Stimulated activated naive CD8-positive, alpha-beta T cell treated with anti-CD3 and anti-CD28 coated beads, Interleukin-15, Interleukin-2, amounts not matched to agents 100 U/mL and 50 U/mL, for 24 hours (primary cell): ENCODE measurements around the gene RPTOR.

Experiments used
- ATAC-seq: fragments of 150-1000 bp; cut with Tn5 transposase; one replicate; pipeline ENCODE4 v1.10.0; 2021
- DNase-seq: peaks from one replicate; pipeline ENCODE4 v3.0.0; 2021

RPTOR gene

GRCh38 chr17:80961541-80962330 is 417.1 kb downstream of the RPTOR start:
- ATAC-seq, result no peak

GRCh38 chr17:80962356-80963329 is 418.0 kb downstream of the RPTOR start:
- ATAC-seq, result no peak
- DNase-seq, result no peak

More at GRCh38 chr17:80961541-80962330, 417.1 kb downstream of the RPTOR start:
- no peak for DNase-seq

GRCh38 chr17:80963812-80964543 is 419.3 kb downstream of the RPTOR start:
- ATAC-seq (no peak), DNase-seq (no peak)

GRCh38 chr17:80964544-80964856 is 419.9 kb downstream of the RPTOR start:
- ATAC-seq (no peak), DNase-seq (no peak)

GRCh38 chr17:80964859-80965580 is 420.4 kb downstream of the RPTOR start:
- ATAC-seq (no peak), DNase-seq (no peak)

GRCh38 chr17:80965606-80966005 is 421.0 kb downstream of the RPTOR start:
- ATAC-seq, result no peak
- DNase-seq, result no peak

GRCh38 chr17:80967404-80967872 is 422.8 kb downstream of the RPTOR start:
- ATAC-seq, result no peak
- no peak for DNase-seq

- ATAC-seq (no peak), DNase-seq (no peak)
Observed at GRCh38 chr17:80968602-80969029, 424.0 kb downstream of the RPTOR start.

- ATAC-seq (no peak), DNase-seq (no peak)
Observed at GRCh38 chr17:80969030-80969673, 424.5 kb downstream of the RPTOR start.

GRCh38 chr17:80969674-80970043 is 425.0 kb downstream of the RPTOR start:
- DNase-seq (no peak), ATAC-seq (no peak)

GRCh38 chr17:80970044-80970761 is 425.6 kb downstream of the RPTOR start:
- ATAC-seq, result peak; percentile 49

GRCh38 chr17:80970762-80971703 is 426.4 kb downstream of the RPTOR start:
- DNase-seq (no peak), ATAC-seq (no peak)

More at GRCh38 chr17:80970044-80970761, 425.6 kb downstream of the RPTOR start:
- peak; percentile 63 for DNase-seq

- ATAC-seq, result no peak
Observed at GRCh38 chr17:80971704-80972304, 427.2 kb downstream of the RPTOR start.

GRCh38 chr17:80976701-80977100 is 432.1 kb downstream of the RPTOR start:
- no peak for ATAC-seq
- no peak for DNase-seq

More at GRCh38 chr17:80971704-80972304, 427.2 kb downstream of the RPTOR start:
- no peak for DNase-seq

GRCh38 chr17:80977172-80977571 is 432.5 kb downstream of the RPTOR start:
- ATAC-seq (no peak), DNase-seq (no peak)

GRCh38 chr17:80978499-80979497 is 434.2 kb downstream of the RPTOR start:
- ATAC-seq (no peak), DNase-seq (no peak)
